Breast epithelium (tissue), 4 donors: ENCODE measurements around the gene RMDN3. TPM values are rescaled to one million over a fixed set of nuclear protein-coding genes. Genes with fewer than 3 reads are reported as not detected.
A peak's percentile ranks its signal among the peaks of the same experiment; 100 is the strongest.

ENCODE experiments used
- DNase-seq, 2 donors: peaks; one replicate each; pipeline ENCODE4 v3.0.0-alpha.2; 2019; ENCODE audit warnings: low spot score in 2 of 2
- H3K27ac ChIP-seq, 2 donors: fragments of 200-600 bp; sonication (generic) in 1 of 2; one replicate each; pipeline ENCODE4 v1.5.1; 2016 to 2019; ENCODE audit warnings: mild to moderate bottlenecking in 1 of 2
- H3K27me3 ChIP-seq, 2 donors: fragments of 200-600 bp; sonication (generic) in 1 of 2; one replicate each; pipeline versions ENCODE4 v1.5.1 to v1.6.0; 2017 to 2019; ENCODE audit warnings: control low read depth in 1 of 2, mild to moderate bottlenecking in 1 of 2
- H3K36me3 ChIP-seq: fragments of 200-600 bp; one replicate; pipeline ENCODE4 v1.5.1; 2019
- H3K4me1 ChIP-seq, 2 donors: fragments of 200-600 bp; sonication (generic); one replicate each; pipeline ENCODE4 v1.5.1; 2016 to 2019; ENCODE audit warnings: control low read depth in 1 of 2
- H3K4me3 ChIP-seq, 3 donors: fragments of 200-600 bp; sonication (generic); 1 replicate in 2 of 3; 2 replicates in 1 of 3; pipeline ENCODE4 v1.5.1; 2016 to 2019; ENCODE audit warnings: mild to moderate bottlenecking in 3 of 3, moderate library complexity in 2 of 3
- H3K9me3 ChIP-seq, 2 donors: fragments of 200-600 bp; sonication (generic) in 1 of 2; one replicate each; pipeline ENCODE4 v1.5.1; 2016 to 2019; ENCODE audit warnings: control low read depth in 1 of 2
- POLR2A ChIP-seq: fragments of 450-650 bp; IDR thresholded peaks from one replicate; pipeline ENCODE4 v1.6.1; 2016; ENCODE audit warnings: antibody characterized with exemption, mild to moderate bottlenecking, moderate library complexity
- POLR2AphosphoS5 ChIP-seq, 3 donors: sonication (generic); formaldehyde crosslinking; IDR thresholded peaks; one replicate each; pipeline ENCODE4 v1.6.1; 2017; ENCODE audit warnings: antibody characterized with exemption in 3 of 3
- intact Hi-C: fragments of 100-400 bp; cut with DNase I; formaldehyde crosslinking; loops from one replicate; pipeline ENCODE4 v1.15.1; 2023; ENCODE audit warnings: low total_unique reads
- total RNA-seq, 3 donors: library from RNA; depleted of rRNA; stranded (reverse); fragments of >200 nt; gene quantifications; one replicate each; pipeline ENCODE4 v1.1.0, GENCODE V29; 2016
- TF ChIP-seq, protein P1 (sequence below), 3 donors: fragments of 450-650 bp; IDR thresholded peaks; one replicate each; pipeline ENCODE4 v1.5.1; 2016 to 2017; ENCODE audit warnings: antibody characterized with exemption in 3 of 3, mild to moderate bottlenecking in 3 of 3, moderate library complexity in 3 of 3

RMDN3 gene
- total RNA-seq, 3 donors from 2014 or later = 31.5 to 35.4 (median 34.4) TPM

DNA sequence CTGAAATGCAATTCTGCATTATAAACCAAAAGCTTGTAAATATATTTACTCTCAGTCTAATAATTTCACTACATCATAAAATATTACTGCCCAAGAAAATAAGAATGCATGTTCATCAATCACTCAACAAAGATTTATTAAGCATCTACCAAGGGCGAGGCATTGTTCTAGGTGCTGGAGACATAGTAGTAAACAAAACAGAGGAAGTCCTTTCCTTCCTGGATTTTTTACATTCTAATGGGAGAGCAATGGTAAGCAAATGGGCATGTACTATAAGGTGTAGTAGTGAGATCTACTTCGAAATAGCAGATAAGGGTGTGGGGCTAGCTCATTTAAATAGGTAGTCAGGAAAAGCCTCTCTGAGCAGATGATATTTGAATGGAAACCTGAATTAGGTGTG lies 41.0 kb upstream of the RMDN3 start:
- Histone ChIP-seq H3K36me3 (no peaks in the 10 kb centered on the region), H3K27me3 (no peaks in the 10 kb centered on the region), H3K27ac (peak overlapping the region; percentile 1 to 28), H3K9me3 (no peaks in the 10 kb centered on the region), H3K4me3 (no peak overlapping the region), H3K4me1 (peaks cover 0 to 4% of the 10 kb centered on the region in 2 donors)
- TF ChIP-seq POLR2AphosphoS5 (IDR thresholded peaks at IDR 0.05) = no peak
- TF ChIP-seq, protein P1, sequence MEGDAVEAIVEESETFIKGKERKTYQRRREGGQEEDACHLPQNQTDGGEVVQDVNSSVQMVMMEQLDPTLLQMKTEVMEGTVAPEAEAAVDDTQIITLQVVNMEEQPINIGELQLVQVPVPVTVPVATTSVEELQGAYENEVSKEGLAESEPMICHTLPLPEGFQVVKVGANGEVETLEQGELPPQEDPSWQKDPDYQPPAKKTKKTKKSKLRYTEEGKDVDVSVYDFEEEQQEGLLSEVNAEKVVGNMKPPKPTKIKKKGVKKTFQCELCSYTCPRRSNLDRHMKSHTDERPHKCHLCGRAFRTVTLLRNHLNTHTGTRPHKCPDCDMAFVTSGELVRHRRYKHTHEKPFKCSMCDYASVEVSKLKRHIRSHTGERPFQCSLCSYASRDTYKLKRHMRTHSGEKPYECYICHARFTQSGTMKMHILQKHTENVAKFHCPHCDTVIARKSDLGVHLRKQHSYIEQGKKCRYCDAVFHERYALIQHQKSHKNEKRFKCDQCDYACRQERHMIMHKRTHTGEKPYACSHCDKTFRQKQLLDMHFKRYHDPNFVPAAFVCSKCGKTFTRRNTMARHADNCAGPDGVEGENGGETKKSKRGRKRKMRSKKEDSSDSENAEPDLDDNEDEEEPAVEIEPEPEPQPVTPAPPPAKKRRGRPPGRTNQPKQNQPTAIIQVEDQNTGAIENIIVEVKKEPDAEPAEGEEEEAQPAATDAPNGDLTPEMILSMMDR (IDR thresholded peaks at IDR 0.05) = no peak
- no peak for DNase-seq
- intact Hi-C loops = no loop called here

DNA sequence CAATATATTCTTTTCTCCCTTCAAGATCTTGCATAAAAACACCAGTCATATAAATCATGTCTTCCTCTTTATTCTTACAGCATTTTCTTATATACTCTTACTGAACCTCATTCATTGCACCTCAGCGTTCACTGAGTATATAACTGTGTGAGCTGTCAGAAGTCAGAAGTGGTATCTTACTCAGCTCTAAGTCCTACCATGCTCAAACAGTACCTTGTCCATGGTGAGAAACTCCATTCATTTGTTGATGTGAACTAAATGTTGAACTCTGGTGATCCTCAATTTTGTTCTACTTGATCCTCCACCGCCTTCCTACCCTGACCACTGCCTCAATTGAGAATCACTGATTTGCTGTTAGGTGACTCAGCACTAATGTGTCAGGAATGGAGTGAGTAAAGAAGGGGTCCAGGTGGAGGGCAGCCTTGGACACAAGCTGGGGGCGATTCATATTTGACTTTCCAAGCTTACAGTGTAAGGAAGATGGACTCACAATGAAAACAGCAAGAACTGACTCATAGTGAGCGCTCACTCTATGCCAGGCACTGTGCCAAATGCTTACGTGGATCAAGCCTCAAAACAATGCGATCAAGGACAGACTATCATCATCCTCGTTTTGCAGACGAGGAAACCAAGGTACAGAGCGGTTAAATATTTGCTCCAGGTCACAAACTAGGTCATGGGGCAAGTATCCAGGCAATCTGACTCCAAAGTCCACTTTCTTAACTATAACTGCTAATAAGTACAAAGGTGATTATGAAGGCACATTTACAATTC lies 38.3 kb upstream of the RMDN3 start:
- TF ChIP-seq, protein P1 (IDR thresholded peaks at IDR 0.05) = no peak
- no peak for TF ChIP-seq POLR2A
- no peak for TF ChIP-seq POLR2AphosphoS5 (IDR thresholded peaks at IDR 0.05)
- intact Hi-C loops = no loop called here
- Histone ChIP-seq H3K9me3 (no peaks in the 10 kb centered on the region), H3K27me3 (no peaks in the 10 kb centered on the region), H3K27ac (peak overlapping the region; percentile 9 to 52), H3K36me3 (no peaks in the 10 kb centered on the region), H3K4me3 (no peak overlapping the region), H3K4me1 (peaks cover 0 to 4% of the 10 kb centered on the region in 2 donors)
- no peak for DNase-seq

DNA sequence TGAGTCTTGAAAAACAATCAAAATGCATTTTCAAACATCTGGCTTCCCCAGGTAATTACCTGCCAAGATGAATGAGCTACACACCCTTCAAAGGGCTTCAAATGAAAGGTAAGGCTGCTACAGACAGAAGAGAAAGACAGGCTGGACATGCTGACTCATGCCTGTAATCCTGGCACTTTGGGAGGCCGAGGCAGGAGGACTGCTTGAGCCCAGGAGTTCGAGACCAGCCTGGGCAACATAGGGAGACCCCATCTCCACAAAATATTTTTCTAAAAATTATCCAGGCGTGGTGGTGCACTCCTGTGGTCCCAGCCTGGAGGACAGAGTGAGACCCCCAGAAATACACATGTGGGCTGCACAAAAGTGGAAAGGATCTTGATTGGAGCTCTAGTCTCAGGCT lies 37.3 kb upstream of the RMDN3 start:
- no peaks in the 10 kb centered on the region for H3K9me3 ChIP-seq

GRCh38 chr15:40790718-40791117 lies 35.7 kb upstream of the RMDN3 start:
- intact Hi-C loops = no loop called here
- Histone ChIP-seq H3K9me3 (no peaks in the 10 kb centered on the region), H3K36me3 (no peaks in the 10 kb centered on the region), H3K4me1 (peaks cover under 1 to 19% of the 10 kb centered on the region in 2 donors), H3K4me3 (no peak overlapping the region), H3K27me3 (no peaks in the 10 kb centered on the region), H3K27ac (peak overlapping the region in 1 of 2 donors; percentile 89)
- DNase-seq = no peak
- TF ChIP-seq POLR2A (no peak), POLR2AphosphoS5 (IDR thresholded peaks at IDR 0.05) (no peak)
- TF ChIP-seq, protein P1 (IDR thresholded peaks at IDR 0.05) = no peak

More for the DNA sequence above, 37.3 kb upstream of the RMDN3 start:
- peaks cover 0 to 11% of the 10 kb centered on the region in 2 donors for H3K4me1 ChIP-seq
- no peaks in the 10 kb centered on the region for H3K27me3 ChIP-seq
- no peak for DNase-seq
- TF ChIP-seq, protein P1 (IDR thresholded peaks at IDR 0.05) = no peak
- no peak for TF ChIP-seq POLR2AphosphoS5 (IDR thresholded peaks at IDR 0.05)
- no peak for TF ChIP-seq POLR2A
- intact Hi-C loops = no loop called here
- no peaks in the 10 kb centered on the region for H3K36me3 ChIP-seq
- no peak overlapping the region for H3K27ac ChIP-seq
- no peak overlapping the region for H3K4me3 ChIP-seq

DNA sequence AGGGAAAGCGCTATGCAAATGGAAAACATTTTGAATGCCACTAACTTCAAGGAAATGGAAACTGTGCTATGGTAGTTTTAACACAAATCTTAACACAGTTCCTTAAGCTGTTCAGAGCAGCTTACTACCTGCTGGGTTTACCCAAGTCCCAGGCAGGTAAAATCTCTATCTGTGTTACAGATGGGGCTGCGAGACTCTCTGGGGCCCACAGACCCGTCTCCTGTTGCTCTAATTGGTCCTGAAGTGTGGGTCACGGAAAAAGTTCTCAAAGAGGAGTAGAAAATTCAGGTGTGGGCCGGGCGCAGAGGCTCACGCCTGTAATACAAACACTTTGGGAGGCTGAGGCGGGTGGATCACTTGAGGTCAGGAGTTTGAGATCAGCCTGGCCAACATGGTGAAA lies 34.9 kb upstream of the RMDN3 start:
- intact Hi-C loops = no loop called here
- peak overlapping the region; percentile 22 to 89 for H3K27ac ChIP-seq
- H3K27me3 ChIP-seq = no peaks in the 10 kb centered on the region
- H3K4me3 ChIP-seq = no peak overlapping the region
- H3K9me3 ChIP-seq = no peaks in the 10 kb centered on the region
- peaks cover 4 to 26% of the 10 kb centered on the region in 2 donors for H3K4me1 ChIP-seq
- no peak for TF ChIP-seq POLR2A
- no peak for TF ChIP-seq POLR2AphosphoS5 (IDR thresholded peaks at IDR 0.05)
- TF ChIP-seq, protein P1 (IDR thresholded peaks at IDR 0.05) = no peak
- no peaks in the 10 kb centered on the region for H3K36me3 ChIP-seq
- no peak for DNase-seq
